Large intestine (tissue), 3 donors: ENCODE data around the gene DMPK. TPM values are rescaled to one million over a fixed set of nuclear protein-coding genes. Genes with fewer than 3 reads are reported as not detected.

Source experiments
- DNase-seq, 2 donors: peaks; one replicate each; pipeline versions ENCODE4 v3.0.0 to v3.0.0-alpha.2; 2013
- H3K27ac ChIP-seq: one replicate; pipeline ENCODE4 v1.5.1; 2013; ENCODE audit warnings: low read length
- H3K27me3 ChIP-seq: 2 replicates; pipeline ENCODE4 v1.6.1; 2013; ENCODE audit warnings: low read length; ENCODE audit not compliant: control insufficient read depth, insufficient read depth
- H3K36me3 ChIP-seq: 2 replicates; pipeline ENCODE4 v1.6.1; 2013; ENCODE audit warnings: low read length; ENCODE audit not compliant: control insufficient read depth, insufficient read depth
- H3K4me1 ChIP-seq: one replicate; pipeline ENCODE4 v1.6.1; 2013; ENCODE audit warnings: low read length; ENCODE audit not compliant: control insufficient read depth, insufficient read depth
- H3K4me3 ChIP-seq: one replicate; pipeline ENCODE4 v1.5.1; 2013; ENCODE audit warnings: low read length
- H3K9me3 ChIP-seq: one replicate; pipeline ENCODE4 v1.6.1; 2013; ENCODE audit warnings: mild to moderate bottlenecking, low read depth, low read length, moderate library complexity; ENCODE audit not compliant: control insufficient read depth
- WGBS: methylation state at CpG from one replicate; pipeline ENCODE4 v1.1.5; 2013; ENCODE audit warnings: low lambda C conversion rate; ENCODE audit not compliant: insufficient coverage; 5-methylcytosine and 5-hydroxymethylcytosine counted together
- polyA plus RNA-seq: library from polyadenylated mRNA; unstranded; fragments of 120-200 nt; gene quantifications from one replicate; pipeline ENCODE4 v1.2.1, GENCODE V29; 2013

Gene DMPK
- polyA plus RNA-seq, 1 donor = 49.4 TPM

- H3K4me1 ChIP-seq = peaks cover 7% of the 10 kb centered on the region
- H3K27me3 ChIP-seq = no peaks in the 10 kb centered on the region
- no CpG with 5 or more reads among the region's 57 CpGs for WGBS
- H3K27ac ChIP-seq = no peak overlapping the region
- peaks cover 53% of the 10 kb centered on the region for H3K36me3 ChIP-seq
- DNase-seq = no peak
- no peaks in the 10 kb centered on the region for H3K9me3 ChIP-seq
- H3K4me3 ChIP-seq = no peak overlapping the region
Measured at GRCh38 chr19:45785781-45786532, 3.7 kb upstream of the DMPK start.

DNA sequence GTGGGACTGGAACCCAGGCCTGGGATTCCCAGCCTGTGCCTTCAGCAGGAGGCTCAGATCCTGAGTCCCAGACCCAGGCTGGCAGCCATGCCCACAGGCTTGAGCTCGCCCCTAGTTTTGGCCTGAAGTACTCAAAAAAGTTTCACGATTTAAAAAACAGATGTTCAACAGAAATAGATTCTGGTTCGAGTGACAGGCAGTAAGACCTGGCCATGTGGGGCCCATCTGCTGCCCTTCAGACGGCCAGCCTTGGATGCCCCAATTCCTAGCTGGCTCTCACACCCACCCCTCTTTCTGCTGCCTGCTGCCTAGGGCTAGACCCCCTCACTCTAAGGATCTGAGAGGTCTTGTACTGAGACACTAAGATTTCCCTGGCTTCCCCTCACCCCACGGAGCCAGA is 2.8 kb upstream of the DMPK start:
- Histone ChIP-seq H3K4me3 (no peak overlapping the region), H3K27ac (no peak overlapping the region), H3K36me3 (peaks cover 47% of the 10 kb centered on the region), H3K4me1 (peaks cover 10% of the 10 kb centered on the region), H3K9me3 (no peaks in the 10 kb centered on the region), H3K27me3 (no peaks in the 10 kb centered on the region)
- WGBS = no CpG with 5 or more reads among the region's 5 CpGs
- DNase-seq = no peak

DNA sequence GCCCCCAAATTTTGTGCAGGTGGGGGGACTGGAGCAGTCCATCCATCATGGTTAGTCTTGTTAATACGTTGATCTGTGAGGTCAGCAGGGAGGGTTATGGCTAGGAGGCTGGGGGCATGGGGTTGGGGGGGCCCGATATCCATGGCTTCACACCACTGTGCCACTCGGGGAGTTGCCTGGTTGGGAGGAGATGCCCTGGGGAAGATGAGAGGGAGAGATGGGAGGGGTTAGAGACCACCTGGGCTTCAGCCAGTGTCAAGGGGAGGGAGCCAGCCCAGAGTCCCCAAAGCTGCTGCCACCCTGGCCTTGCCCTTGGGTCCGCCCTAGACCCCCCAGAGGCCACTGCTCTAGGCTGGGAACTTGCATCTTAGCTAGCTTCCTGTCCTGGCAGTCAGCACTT is 1.8 kb upstream of the DMPK start:
- WGBS = no CpG with 5 or more reads among the region's 4 CpGs
- Histone ChIP-seq H3K4me3 (no peak overlapping the region), H3K27ac (no peak overlapping the region), H3K9me3 (no peaks in the 10 kb centered on the region), H3K4me1 (peaks cover 17% of the 10 kb centered on the region), H3K27me3 (no peaks in the 10 kb centered on the region), H3K36me3 (peaks cover 41% of the 10 kb centered on the region)
- DNase-seq = no peak

DNA sequence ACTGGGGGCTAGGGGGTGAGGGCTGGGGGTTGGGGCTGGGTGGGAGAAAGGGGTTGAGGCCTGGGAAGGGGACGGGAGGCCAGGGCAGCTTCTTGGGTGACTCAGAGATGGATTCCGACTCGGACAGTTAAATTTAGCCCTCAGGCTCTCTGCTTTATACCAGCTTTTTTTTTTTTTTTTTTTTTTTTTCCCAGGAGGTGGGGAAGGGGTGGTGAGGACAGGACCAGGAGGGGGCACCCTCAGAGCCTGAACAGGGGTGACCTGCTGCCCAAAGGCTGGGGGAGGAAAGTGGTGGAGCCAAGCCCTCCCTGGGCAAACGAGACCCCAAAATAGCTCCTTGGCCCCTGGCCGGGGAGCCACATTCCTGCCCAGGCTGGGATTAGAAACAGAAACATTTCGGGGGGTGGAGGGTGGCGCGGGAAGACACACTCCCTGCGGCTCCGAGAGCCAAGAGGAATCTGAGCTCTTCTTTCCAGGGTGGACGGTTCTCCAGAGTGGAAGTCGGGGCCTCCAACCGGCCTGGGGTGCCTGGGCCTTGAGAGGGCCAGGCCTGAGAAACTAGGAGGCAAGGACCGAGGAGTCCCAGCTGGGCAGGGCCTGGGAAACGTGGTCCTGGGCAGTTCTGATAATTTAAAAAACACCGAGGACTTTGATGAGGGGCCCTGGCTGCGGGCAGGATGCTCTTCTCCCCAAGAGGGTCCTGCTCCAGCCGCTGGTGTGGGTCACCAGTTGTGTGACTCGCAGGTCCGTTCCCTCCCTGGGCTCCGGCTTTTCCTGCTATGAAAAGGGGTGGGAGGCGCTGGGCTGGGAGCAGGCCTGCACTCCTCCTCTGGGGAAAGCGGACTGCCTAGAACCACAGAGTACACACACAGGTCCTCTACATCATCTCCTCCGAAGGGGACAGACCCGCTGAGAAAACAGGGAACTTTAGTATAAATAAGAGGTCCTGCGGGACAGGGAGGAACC is 813 bp upstream of the DMPK start:
- Histone ChIP-seq H3K27me3 (no peaks in the 10 kb centered on the region), H3K9me3 (no peaks in the 10 kb centered on the region), H3K27ac (peak overlapping the region; percentile 53), H3K4me3 (no peak overlapping the region), H3K4me1 (peaks cover 26% of the 10 kb centered on the region), H3K36me3 (peaks cover 41% of the 10 kb centered on the region)
- no peak for DNase-seq
- WGBS = no CpG with 5 or more reads among the region's 26 CpGs

DNA sequence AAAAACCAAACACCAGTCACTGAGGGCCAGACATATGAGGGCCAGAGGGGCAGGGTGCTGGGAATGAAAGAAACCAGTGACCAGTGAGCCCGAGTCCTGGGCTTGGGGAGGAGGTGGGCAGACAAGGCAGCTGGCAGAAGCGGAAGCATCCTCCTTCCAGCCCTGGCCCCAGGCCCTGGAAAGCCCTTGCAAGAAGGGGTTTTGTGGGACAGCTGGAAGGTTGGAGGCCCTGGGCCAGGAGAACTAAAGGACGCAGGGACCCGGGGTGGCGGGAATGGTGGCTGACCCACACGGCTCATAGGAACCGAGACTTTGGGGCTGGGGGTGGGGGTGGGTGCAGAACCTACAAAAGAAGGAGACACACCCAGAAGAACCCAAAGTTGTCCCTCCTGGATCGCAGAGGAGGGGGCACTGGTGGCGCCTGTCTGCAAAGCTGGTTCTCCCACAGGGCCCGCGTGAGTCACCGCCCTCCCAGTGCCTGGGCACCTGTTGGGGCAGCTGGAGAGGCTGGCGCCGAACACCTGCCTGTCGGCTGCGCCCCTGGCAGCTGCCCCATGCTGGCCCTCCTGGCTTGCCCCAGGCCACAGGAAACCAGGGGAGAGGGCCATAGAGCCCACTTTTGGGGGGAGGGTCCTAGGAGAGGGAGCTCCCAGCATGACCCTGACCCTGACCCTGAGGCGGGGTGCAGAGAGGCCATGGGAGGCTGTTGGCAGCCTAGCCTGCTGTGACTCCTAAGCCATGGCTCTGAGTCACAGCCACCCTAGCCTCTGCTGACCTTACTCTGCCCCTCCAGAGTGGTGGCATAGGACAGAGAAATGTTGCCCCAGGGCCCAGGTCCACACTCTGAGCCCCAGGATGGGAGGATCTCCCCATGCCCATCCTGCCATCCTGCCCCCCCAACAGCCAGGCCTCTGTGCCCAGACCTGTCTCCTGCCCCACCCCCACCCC is 802 bp downstream of the DMPK start:
- Histone ChIP-seq H3K27me3 (no peaks in the 10 kb centered on the region), H3K9me3 (no peaks in the 10 kb centered on the region), H3K4me1 (peaks cover 26% of the 10 kb centered on the region), H3K27ac (no peak overlapping the region), H3K4me3 (peak overlapping the region; percentile 43), H3K36me3 (peaks cover 45% of the 10 kb centered on the region)
- no peak for DNase-seq
- no CpG with 5 or more reads among the region's 17 CpGs for WGBS

DNA sequence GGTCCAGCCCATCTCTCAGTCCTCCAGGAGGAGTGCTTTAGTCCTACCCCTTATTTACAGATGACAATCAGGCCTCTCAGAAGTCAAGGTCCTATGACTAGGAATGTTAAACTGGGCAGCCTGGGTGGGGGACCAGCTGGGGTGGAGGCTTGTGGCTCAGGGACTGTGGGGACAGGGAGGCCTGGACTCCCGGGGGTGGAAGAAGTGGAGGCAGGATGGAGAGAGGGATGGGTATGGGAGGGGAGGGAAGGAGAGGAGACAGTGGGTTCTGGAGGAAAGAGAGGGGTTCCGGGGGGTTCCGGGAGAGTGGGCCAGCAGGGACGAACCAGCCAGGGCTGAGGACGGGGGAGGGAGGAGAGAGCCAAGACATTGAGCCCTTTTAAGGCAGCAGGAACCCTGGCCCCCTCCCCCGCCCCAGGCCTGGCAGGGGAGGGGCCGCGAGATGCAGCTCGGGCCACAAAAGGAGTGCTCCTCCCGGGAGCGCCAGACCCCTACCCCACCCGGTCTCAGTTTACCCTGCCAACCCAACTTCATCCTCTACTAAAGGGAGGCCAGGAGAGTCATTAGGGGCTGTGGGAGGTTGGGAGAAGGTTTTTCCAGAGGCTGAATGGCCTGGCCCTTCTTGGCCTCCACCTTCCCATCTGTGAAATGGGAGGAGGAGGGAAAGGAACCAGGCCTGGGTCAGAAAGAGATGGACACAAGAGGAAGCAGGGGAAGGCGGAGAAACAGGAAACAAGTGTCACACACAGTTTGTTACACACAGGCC is 1.7 kb downstream of the DMPK start:
- Histone ChIP-seq H3K4me1 (peaks cover 26% of the 10 kb centered on the region), H3K36me3 (peaks cover 38% of the 10 kb centered on the region), H3K27ac (no peak overlapping the region), H3K4me3 (peak overlapping the region; percentile 43), H3K9me3 (no peaks in the 10 kb centered on the region), H3K27me3 (no peaks in the 10 kb centered on the region)
- WGBS = 40% methylated on average over 2 of the region's 13 CpGs
- DNase-seq = no peak

DNA sequence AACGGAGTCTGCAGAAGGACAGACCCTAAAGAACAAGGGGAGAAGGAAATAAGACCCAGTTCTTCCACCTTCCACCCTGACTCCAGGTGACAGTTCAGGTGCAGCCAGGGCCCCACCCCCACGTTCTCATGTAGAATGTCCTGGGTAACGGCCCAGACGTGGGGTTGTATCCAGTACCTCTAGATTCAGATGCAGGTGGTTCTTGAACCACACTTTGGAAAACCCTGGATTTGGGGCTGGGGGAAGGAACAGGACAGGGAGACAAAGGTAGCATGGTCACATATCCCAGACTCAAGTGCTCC is 2.2 kb downstream of the DMPK start:
- no peak overlapping the region for H3K27ac ChIP-seq
- H3K9me3 ChIP-seq = no peaks in the 10 kb centered on the region
- H3K27me3 ChIP-seq = no peaks in the 10 kb centered on the region
- no CpG with 5 or more reads among the region's 4 CpGs for WGBS
- DNase-seq = no peak
- peaks cover 28% of the 10 kb centered on the region for H3K4me1 ChIP-seq
- peak overlapping the region; percentile 8 for H3K4me3 ChIP-seq
- H3K36me3 ChIP-seq = peaks cover 33% of the 10 kb centered on the region

DNA sequence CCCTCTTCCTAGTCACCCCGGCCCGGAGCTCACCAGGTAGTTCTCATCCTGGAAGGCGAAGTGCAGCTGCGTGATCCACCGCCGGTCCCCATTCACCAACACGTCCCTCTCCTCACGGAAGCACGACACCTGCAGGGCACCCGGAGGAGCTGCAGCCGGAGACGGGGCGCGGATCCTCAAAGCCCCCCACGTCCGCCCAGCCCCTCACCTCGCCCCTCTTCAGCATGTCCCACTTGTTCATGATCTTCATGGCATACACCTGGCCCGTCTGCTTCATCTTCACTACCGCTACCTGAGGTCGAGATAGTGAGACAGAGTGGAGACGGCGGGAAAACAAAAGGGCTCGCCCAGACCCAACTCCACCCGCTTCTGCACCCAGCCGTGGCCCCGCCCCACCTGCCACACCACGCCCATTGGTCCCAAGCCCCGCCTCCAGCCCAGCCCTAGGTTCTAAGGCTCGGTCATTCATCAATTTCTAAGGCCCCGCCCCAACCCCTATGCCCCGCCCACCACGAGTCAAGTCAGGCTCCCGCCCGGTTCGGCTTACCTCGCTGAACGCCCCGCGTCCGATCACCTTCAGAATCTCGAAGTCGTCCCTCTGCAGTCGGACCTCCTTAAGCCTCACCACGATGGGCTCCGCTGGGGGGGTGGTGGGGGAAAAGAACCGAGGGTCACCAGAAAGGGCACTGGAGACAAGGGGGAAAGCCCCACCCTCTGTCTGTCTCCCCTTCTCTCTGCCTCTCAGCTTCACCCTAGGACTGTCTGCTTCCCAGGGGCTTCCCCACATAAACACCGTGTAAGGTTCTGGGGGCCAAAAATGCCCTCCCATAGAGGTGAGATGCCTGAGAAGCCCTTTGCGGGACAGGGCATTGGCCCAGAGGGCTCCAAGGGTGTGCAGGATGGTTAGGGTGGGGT is 2.8 kb downstream of the DMPK start:
- no peaks in the 10 kb centered on the region for H3K27me3 ChIP-seq
- H3K27ac ChIP-seq = peak overlapping the region; percentile 10
- no CpG with 5 or more reads among the region's 48 CpGs for WGBS
- H3K4me3 ChIP-seq = peak overlapping the region; percentile 38
- H3K9me3 ChIP-seq = no peaks in the 10 kb centered on the region
- peaks cover 28% of the 10 kb centered on the region for H3K36me3 ChIP-seq
- DNase-seq = peak; percentile 79 to 88
- peaks cover 33% of the 10 kb centered on the region for H3K4me1 ChIP-seq
